Islet of Langerhans (tissue), 1 donor: Measurements from ENCODE around the gene WASF2.
"Not testable (repeated sequence)": the region's sequence is repeated elsewhere in the genome, so short reads cannot be mapped to it uniquely, and the experiment has no call there.

Experiments used
- FAIRE-seq: peaks from one replicate; lab custom pipeline; 2011; peaks lifted over from hg19 to GRCh38; lab: Jason Lieb, UNC

The WASF2 gene

DNA sequence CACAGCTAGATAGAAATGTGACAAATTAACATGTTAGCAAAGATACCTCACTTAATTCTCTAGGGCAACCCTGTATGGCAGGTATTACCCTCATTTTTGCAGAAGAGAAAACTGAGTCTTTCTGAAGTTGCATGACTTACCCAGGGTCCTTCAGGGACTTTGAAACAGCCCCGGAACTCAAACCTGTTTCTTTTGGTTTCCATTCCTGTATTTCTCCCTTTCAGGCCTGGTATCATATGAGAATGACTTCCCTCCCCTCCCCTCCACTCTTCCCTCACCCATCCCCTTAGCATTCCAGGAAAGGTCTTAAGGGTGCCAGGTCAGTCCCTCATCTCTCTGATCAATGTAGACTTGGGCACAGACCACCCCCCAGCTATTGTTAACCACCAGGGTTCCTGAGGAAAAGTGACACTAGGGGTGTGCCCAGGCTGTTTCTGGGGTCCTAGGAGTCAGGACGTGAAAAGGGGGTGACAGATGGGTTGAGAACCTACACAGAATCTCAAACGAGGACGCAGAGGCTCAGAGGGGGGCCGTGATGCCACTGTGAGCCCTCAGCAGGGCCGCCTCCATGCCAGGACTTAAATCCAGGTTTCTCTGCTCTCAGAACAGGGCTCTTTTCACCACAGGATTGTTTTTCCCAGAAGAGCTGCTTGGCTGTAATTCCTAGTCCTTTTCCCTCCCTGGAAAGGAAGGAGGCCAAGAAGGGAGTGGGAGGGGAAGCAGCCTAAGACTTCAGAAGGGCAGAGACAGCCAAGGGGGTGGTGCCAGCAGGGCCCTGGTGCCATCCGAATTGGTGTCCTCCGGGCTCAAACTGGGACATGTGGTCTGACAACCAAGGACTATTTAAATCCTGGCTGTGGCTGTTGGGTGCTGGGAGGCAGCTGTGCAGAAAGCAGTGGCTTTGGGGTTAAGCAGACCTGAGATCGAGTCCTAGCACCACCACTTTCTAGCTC lies 2.1 kb upstream of the WASF2 start:
- FAIRE-seq: no peak

- FAIRE-seq: no peak
Observed at GRCh38 chr1:27489501-27489972, 430 bp downstream of the WASF2 start.

DNA sequence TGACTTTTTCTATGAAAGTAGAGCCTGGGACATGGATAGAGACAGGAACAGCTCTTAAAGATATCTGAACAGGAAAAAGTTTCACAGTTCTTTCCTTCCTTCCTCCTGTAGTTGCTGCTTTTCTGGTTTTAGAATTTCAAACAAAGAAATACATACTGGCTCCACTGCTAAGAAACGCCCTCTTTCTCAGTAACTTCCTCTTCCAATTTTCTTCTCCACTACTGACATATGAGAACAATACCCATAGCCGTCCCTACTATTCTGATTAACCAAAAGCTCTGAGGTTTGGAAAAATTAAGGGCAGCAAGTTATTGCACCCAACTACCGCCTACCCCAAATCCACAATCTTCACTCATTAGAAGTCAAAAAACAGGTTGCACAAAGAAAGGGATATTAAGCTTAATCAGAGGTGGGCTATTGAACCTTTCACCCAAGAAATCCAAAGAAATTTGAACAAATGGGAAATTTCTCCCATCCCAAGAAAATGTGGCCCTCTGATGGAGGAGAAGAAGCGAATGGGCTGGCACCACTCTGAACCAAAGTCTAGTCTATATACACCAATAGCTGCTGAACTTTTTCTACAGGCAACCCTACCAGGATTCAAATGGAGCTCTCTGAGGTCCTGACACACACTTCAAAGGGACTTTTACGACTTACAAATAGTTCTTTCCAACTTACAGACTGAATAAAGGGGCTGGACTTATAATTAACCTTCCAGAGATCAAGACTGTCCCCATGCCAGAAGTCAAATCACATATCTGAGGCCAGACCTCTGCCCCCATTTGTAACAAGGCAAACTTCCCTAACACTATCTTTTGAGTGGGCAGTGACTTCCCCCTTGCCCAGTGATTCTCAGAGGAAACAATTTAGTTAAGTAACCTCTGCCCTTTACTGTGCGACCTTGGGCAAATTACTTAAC lies 1.7 kb downstream of the WASF2 start:
- FAIRE-seq: no peak

GRCh38 chr1:27485363-27485762 lies 4.6 kb downstream of the WASF2 start:
- FAIRE-seq: no peak

- FAIRE-seq: no peak
Observed at GRCh38 chr1:27483659-27484058, 6.3 kb downstream of the WASF2 start.

- no peak for FAIRE-seq
Observed at GRCh38 chr1:27481994-27482620, 7.9 kb downstream of the WASF2 start.

DNA sequence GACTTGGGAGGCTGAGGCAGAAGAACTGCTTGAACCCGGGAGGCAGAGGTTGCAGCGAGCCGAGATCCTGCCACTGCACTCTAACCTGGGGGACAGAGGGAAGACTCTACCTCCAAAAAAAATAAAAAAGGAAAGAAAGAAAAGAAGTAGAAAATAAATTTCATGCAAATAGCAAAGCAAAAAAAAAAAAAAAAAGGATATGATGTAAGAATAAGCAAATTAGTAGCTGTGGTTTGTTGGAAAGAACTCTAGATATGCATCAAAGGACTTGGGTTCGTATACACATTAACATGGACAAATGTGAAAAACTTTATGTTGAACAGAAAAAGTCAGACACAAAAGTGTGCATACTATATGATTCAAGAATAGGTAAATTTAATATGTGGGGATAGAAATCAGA lies 11.9 kb downstream of the WASF2 start:
- no peak for FAIRE-seq

DNA sequence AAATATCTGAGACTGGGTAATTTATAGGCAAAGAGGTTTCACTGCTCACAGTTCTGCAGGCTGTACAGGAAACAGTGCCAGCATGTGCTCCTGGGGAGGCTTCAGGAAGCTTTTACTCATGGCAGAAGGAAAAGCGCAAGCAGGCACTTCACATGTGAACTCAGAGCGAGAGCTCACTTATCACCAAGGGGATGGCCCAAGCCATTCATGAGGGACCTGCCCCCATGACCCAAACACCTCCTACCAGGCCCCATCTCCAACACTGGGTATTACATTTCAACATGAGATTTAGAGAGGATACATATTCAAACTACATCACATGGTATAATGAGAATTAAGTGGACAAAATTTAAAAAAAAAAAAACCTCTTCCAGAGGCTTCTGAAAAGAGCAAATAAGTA lies 13.7 kb downstream of the WASF2 start:
- no peak for FAIRE-seq

- FAIRE-seq: no peak
Observed at GRCh38 chr1:27475720-27476119, 14.2 kb downstream of the WASF2 start.

DNA sequence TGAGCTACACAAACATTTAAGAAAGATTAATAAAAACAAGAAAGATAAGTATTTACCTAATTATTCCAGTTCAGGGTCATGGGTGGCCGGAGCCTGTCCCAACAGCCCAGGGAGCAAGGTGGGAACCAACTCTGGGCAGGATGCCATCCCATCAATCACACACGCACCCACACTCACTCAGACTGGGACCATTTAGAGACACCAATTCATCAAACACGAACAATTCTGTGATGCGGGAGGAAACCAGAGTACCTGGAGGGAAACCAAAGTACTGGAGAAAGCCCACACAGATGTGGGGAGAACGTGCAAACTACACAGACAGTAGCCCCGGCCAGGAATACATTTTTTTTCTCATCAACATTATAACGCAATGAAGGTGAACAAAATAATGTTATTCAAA lies 16.2 kb downstream of the WASF2 start:
- FAIRE-seq: no peak

DNA sequence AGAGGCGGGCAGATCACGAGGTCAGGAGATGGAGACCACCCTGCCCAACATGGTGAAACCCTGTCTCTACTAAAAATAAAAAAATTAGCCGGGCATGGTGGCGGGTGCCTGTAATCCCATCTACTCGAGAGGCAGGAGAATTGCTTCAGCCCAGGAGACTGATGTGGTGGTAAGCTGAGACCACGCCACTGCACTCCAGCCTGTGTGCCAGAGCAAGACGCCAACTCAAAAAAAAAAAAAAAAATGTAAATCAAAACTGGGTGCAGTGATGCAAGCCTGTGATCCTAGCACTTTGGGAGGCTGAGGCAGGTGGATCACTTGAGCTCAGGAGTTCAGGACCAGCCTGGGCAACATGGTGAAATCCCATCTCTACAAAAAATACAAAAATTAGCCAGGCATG lies 17.9 kb downstream of the WASF2 start:
- FAIRE-seq: not testable (repeated sequence)

- no peak for FAIRE-seq
Observed at GRCh38 chr1:27471477-27471876, 18.5 kb downstream of the WASF2 start.

DNA sequence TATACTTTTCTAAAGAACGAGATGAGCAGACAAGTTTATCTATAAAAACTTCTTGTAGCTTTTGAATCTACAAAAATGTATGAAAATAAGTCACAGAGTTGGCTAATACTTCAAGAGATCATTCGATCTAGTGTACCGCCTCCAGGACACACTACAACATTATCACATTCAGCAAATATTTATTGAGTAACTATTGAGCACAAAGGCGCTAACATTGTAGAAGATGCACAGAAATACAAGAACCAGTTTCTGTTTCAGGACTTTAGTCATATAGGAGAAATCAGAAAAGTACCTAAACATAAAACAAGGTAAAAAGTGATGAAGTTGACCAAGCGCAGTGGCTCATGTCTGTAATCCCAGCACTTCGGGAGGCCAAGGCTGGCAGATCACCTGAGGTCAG lies 20.6 kb downstream of the WASF2 start:
- no peak for FAIRE-seq

DNA sequence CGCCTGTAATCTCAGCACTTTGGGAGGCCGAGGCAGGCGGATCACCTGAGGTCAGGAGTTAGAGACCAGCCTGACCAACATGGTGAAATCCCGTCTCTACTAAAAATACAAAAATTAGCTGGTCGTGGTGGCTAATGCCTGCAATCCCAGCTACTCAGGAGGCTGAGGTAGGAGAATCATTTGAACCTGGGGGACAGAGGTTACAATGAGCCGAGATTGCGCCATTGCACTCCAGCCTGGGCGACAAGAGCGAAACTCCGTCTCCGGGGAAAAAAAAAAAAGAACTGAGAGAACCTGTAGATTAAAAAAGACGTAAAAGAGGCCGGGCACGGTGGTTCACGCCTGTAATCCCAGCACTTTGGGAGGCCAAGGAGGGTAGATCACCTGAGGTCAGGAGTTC lies 21.6 kb downstream of the WASF2 start:
- not testable (repeated sequence) for FAIRE-seq

- no peak for FAIRE-seq
Observed at GRCh38 chr1:27464926-27465647, 24.9 kb downstream of the WASF2 start.

DNA sequence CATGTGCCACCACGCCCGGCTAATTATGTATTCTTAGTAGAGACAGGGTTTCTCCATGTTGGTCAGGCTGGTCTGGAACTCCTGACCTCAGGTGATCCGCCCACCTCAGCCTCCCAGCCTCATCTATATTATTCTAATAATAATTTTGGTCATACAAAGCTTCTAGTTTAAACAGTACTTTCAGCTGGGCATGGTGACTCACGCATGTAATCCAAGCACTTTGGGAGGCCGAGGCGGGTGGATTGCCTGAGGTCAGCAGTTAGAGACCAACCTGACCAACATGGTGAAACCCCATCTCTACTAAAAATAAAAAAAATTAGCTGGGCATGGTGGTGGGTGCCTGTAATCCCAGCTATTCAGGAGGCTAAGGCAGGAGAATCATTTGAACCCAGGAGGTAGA lies 26.1 kb downstream of the WASF2 start:
- not testable (repeated sequence) for FAIRE-seq

- FAIRE-seq: not testable (repeated sequence)
Observed at GRCh38 chr1:27458521-27458920, 31.4 kb downstream of the WASF2 start.

DNA sequence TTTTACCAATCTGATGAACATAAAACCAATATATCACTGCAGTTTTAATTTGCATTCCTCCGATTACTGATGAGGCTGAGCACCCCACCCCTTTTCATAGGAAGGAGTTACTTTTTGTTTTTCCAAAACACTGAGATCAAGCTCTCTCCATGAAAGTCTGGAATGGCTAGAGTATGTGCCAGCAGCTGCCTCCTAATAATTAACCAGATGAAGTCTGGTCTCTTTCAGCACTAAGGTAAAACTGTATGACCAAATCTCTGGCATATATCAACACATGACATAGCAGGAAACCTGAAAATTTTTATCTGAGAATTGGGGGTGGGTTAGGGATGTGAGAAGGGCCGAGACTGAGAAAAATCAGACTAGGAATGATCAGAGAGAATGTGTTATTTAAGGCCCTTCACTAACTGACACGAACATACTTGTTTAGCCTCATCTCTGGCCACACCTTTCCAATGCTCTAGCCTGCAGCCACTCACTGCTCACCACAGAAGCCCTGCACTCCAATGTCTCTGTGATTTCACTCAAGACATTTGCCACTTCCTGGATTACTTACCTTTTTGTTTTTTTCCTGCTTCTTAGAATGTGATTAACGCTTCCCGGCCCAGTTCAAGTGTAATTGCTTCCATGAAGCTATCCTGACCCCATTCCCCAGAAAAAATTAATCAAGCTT lies 34.7 kb downstream of the WASF2 start:
- no peak for FAIRE-seq

GRCh38 chr1:27454610-27455009 lies 35.4 kb downstream of the WASF2 start:
- no peak for FAIRE-seq

DNA sequence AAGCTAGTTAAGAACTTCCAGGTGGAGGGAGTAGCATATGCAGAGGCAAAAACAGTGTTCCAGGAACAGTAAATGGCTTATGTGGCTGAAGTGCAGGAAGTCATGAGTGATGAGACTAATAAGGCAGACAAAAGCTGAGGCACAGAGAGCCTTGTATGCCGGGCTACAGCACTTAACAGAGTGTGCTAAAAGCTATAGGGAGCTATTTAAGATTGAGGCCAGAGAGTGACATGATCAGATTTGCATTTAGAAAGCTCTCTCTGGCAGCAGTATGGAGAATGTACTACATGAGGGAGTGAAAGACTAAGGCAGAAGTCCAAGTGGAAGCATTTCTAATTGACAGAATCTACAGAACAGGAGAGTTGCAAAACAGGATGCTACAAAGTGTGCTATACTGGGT lies 38.6 kb downstream of the WASF2 start:
- FAIRE-seq: peak; percentile 17

GRCh38 chr1:27448982-27449381 lies 41.0 kb downstream of the WASF2 start:
- no peak for FAIRE-seq
